GM18499 (cell line): ENCODE measurements around the gene CEPT1.

Experiments
- ATAC-seq: cut with Tn5 transposase; IDR thresholded peaks from one replicate; pipeline ENCODE4 v1.9.1; 2021; ENCODE audit warnings: moderate number of reproducible peaks; ENCODE audit not compliant: insufficient read depth, unreplicated experiment

Gene CEPT1

DNA sequence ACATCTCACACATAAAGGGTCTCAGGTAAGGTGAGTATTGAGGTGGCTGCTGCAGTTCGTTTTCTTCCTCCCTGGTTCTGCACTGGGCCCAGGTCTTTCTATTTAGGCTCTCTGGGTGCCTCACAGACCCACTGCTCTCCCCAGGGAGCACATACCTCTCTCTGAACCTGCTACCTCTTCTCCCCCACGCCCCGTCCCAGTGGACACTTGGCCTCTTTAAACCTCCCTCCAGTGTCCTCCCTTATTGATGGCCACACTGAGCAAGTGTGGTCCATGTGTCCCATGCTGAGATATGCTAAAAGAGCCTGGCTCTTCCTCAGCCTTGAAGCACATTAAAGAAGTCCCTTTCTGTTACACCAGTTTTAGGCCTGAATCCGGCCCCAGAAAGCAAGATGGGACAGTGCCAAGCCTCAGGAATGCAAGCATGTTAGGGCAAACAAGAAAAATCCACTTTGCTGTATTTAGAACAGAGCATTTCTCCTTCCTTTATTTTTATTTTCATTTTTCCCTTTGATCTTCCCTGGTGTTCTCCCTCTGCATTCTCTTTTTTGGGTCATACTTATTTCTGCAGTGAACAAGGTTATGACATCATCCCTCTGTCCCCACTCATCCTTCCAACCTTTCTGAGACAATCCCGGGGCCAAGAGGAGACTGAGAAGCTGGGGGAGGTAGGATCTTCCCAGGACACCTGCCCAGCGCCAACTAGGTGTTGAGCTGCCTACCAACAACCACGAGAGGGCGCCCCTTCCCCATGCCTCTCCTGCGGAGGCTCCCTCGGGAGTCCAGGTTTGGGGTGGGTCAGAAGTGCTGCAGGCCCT lies 82.5 kb downstream of the CEPT1 start:
- no peak for ATAC-seq

DNA sequence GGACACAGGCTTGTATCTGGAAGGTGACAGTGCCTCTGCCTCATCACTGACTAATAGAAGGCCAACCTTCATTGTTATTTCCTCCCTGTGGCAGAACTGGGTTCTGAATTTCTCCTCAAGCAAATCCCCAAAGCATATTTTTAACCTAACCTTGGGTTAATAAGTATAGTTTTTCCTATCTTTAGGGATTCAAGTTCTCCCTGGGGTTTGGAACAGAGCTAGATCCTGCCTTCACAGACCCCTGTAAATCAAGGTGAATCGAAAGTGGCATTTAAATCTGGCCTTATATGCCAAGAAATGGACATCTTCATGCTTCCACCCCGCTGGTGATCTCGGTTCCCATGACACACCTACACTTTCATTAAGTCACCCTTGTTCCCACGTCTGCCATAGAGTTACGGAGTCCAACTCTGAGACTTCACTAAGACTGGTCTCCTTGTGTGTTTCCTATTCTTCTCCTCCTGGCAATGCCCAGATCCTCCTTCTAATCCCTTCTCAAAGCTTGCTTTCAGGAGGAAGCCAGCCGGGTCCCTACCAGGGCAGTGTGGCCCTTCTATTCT lies 83.2 kb downstream of the CEPT1 start:
- ATAC-seq = no peak

- ATAC-seq = no peak
These were observed 85.1 kb downstream of the CEPT1 start for GRCh38 chr1:111225091-111225490.

DNA sequence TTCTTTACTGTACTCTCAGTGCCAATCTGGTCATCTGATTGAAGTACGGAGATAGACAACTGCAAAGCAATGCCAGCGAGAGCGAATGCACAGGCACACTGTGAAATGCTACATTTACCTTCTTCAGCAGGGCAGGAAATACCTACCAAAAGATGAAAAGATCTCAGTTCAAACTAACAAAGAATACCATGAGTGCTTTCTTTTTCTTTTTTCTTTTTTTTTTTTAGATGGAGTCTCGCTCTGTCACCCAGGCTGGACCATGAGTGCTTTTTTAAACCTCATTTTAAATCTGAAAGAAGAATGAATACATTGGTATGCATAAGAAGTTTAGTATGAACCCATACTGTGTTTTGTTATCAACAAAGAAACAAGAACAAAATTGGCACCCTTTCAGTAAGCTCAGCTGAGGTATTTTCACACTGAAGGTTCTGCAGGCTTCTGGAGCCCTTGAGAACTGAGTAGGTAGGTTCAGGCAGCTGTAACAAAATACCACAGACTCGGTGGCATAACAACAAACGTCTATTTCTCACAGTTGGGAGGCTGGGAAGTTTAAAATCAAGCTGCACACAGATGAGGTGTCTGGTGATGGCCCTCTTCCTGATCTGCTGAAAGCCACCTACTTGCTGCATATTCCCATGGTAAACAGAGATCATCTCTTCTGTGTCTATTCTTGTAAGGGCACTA lies 85.8 kb downstream of the CEPT1 start:
- ATAC-seq = no peak

- no peak for ATAC-seq
These were observed 87.4 kb downstream of the CEPT1 start, which contains the start of gene CHI3L2 for GRCh38 chr1:111227434-111227833. TSS of gene CHI3L2 (plus strand) at chr1:111227713. CDS start at chr1:111227730, 17 bp downstream.

- ATAC-seq = no peak
These were observed 88.1 kb downstream of the CEPT1 start for GRCh38 chr1:111227851-111228747.

DNA sequence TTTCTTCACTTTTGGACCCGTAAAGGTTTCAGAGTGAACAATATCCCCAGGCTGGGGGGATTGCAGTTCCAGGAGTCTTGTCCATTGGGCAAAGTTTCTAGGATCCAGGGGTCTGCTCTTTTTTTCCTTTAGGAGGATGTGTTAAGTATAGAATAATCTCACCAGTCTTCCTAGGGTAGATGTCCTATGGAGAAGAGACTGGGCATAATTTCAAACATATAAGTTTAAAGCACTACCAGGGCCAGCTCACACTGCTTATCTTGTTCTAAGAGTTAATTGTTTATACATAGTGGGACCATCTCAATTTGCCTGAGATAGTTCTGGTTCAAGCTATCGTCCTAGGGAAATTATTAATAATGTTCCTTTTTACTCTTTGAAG lies 88.7 kb downstream of the CEPT1 start:
- ATAC-seq = no peak

DNA sequence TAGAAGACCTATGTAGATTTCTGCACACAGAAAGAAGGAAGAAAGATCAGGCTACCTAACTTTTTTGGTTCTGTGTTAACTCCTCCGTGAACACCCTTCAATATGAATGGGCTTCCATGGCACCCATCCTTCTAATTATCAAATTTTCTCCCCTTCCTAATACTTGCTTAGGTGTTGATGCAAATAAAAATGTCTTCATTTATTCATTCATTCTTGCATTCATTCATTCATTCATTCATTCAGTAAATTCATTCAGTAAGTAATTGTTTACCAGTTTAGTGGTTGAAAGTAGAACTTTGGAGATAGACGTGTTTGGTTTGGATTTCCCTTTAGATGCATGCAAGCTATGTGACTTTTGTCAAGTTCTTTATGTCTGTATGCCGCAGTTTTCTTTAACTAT lies 92.1 kb downstream of the CEPT1 start:
- ATAC-seq = no peak

GRCh38 chr1:111234258-111234657 lies 94.2 kb downstream of the CEPT1 start:
- no peak for ATAC-seq
